ENCODE measurements around the gene ATP11A. TPM values are rescaled to one million over a fixed set of nuclear protein-coding genes. Genes with fewer than 3 reads are reported as not detected.
"Not testable (repeated sequence)": the region's sequence is repeated elsewhere in the genome, so short reads cannot be mapped to it uniquely, and the experiment has no call there.

ATP11A gene
- total RNA-seq, 2 donors from 2014 or later = 33.1 to 53.7 TPM

DNA sequence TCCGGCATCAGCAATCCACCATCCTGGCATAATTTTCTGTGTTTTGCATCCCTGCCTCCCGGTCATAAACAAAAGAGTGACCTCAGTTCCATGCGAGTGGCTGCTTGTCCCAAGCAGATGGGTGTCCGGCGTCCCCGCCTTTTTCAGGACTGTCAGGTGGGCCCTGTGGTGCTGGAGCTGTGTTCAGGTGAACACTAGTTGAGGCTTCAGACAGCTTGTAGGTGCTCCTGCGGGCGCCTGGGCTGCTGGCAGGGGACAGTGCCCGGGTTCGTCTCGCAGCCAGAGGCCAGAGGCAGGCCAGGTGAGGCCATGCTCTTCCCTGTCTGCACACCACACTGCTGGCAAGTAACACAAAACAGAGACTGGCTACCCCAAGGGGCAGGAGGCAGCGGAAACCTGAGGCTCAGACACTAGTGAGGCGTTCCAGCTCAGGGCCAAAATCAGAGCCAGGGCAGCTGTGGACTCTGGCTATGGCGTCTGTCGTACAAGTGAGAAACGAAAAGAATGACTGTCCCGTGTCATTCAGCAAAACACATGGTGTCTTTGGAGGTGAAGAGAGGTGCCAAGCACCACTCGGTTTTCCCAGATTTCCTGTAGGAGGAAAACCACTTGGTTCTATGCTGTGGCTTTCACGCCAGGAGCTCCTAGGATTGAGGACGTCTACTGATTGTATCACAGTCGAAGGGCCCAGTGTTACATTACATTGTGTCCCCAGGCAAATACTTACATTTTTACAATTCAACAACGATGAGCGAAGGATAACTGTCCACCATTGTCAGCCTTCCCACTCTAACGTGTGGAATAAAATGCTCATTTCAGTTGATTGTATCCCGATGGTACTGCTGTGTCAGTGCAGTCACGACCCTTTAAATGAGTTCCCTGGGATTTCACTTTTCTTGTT lies 104.0 kb downstream of the ATP11A start:
- Mint-ChIP-seq H3K36me3 (peaks cover 8 to 17% of the 10 kb centered on the region in 2 donors), H3K27ac (no peak overlapping the region), H3K9me3 (peaks cover 0 to 3% of the 10 kb centered on the region in 2 donors)
- ATAC-seq = no peak
- peak in 1 of 2 donors; percentile 34 for DNase-seq (ENCODE audit: low spot score in 2 of 2)

DNA sequence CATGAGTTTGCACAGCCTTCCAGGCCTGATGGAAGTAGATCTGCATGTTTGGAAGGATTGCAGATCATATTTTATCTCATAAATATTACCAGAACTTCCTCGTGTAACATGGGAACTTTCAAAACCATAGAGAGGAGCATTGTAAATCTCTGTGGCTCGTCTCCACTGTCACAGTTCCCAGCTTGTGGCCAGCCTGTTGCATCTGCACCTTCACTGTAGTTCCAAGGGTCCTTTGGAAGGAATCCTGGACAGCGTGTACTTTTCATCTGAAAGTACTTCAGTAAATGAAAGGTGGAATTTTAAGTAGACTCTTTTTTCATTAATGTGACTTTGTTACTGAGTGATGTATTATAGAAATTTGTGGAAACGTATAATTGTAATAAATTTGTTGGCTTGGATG lies 105.4 kb downstream of the ATP11A start:
- Mint-ChIP-seq H3K27ac (no peak overlapping the region), H3K36me3 (peaks cover 9 to 31% of the 10 kb centered on the region in 2 donors), H3K9me3 (peaks cover 0 to 9% of the 10 kb centered on the region in 2 donors)
- no peak for DNase-seq (ENCODE audit: low spot score in 2 of 2)
- no peak for ATAC-seq

DNA sequence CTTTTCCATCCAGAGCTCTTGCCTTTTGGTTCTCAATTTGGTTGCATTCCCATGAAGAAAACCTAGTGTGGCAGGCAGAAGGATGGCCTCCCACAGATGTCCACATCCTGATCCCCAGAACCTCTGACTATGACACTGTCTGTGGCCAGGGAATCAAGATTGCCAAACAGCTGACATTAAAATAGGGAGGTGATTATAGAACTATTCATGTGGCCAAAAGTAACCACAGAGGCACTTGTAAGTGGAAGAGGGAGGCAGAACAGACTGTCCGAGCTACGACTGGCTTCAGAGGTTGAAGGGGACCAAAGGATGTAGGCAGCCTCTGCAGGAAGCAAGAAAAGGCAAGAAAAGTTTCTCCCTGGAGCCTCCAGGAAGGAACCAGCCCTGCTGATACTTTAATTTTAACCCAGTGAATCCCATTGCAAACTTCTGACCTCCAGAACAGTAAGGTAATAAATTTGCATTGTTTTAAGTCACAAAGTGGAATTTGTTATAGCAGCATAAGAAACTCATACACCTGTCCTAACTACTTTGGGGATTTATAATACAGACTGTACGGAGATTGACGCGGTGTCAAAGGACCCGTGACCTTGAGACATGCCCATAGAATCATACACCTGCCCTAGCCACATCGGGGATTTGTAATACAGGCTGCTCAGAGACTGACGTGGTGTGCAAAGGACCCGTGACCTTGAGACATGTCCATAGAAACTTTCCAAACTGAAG lies 106.5 kb downstream of the ATP11A start:
- Mint-ChIP-seq H3K27ac (no peak overlapping the region), H3K9me3 (peaks cover 0 to 9% of the 10 kb centered on the region in 2 donors), H3K36me3 (peaks cover 9 to 31% of the 10 kb centered on the region in 2 donors)
- DNase-seq (ENCODE audit: low spot score in 2 of 2) (peak in 1 of 2 donors; percentile 9), ATAC-seq (no peak)

DNA sequence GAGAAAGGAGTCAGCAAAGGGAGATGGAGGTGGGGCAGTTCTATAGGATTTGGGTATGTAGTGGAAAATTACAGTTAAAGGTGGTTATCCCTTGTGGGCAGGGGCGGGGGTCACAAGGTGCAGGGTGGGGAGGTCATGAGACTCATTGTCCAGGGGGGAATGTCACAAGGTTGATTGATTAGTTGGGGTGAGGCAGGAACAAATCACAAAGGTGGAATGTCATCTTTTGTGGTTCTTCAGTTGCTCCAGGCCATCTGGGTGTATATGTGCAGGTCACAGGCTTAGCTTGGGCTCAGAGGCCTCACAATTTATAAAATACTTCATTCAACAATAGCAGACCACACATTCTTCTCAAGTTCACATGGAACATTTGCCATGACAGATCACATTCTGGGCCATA lies 109.6 kb downstream of the ATP11A start:
- ATAC-seq (no peak), DNase-seq (ENCODE audit: low spot score in 2 of 2) (no peak)
- Mint-ChIP-seq H3K9me3 (peaks cover 0 to 9% of the 10 kb centered on the region in 2 donors), H3K27ac (no peak overlapping the region), H3K36me3 (peaks cover 9 to 31% of the 10 kb centered on the region in 2 donors)

DNA sequence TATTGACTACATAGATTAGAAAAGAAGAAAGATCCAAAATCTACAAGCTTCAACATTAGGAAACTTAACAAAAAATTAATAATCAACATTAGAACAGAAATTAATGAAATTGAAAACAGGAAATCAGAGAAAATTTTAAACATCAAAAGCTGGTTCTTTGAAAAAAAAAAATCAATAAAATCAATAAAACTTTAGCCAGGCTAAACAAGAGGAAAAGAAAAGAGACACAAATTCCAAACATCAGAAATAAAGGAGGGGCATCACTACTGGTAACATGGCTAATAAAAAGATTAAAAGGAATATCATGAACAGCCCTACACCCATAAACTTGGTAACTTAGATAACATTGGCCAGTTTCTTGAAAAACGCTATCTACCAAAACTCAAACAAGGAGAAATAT lies 110.2 kb downstream of the ATP11A start:
- ATAC-seq (no peak), DNase-seq (ENCODE audit: low spot score in 2 of 2) (no peak)
- Mint-ChIP-seq H3K36me3 (peaks cover 9 to 31% of the 10 kb centered on the region in 2 donors), H3K9me3 (peaks cover 0 to 9% of the 10 kb centered on the region in 2 donors), H3K27ac (no peak overlapping the region)

DNA sequence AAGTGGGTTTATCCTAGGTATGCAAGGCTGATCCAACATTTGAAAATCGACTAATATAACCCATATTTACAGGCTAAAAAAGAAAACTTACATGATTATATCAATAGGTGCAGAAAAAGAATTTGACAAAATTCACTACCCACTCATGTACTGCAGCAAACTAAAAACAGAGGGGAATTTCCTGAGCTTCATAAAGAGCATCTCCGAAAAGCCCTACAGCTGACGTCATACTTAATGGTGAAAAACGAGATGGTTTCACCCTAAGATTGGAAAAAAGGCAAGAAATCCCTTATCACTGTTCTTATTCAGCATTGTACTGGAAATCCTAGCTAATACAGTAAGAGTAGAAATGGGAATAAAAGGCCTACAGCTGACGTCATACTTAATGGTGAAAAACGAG lies 111.0 kb downstream of the ATP11A start:
- not testable (repeated sequence) for ATAC-seq; H3K27ac Mint-ChIP-seq; DNase-seq (ENCODE audit: low spot score in 2 of 2); H3K9me3 Mint-ChIP-seq
- peaks cover 9 to 27% of the 10 kb centered on the region in 2 donors for H3K36me3 Mint-ChIP-seq

DNA sequence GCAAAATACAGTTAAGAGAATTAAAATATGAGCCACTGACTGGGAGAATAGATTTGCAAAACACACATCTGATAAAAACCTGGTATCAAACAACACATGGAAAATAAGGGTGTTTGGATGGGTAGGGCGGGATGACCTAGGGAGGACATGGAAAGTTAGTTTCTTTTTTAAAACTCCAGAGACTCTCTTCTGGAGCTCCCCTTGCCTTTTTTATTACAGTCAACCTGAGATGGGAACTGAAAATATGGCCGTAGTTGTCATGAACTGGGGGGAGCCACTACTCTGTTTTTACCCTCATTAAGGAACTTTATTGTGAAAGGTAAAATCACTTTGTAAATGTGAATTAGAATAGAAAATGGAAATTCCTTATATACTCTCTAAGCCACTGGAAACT lies 113.0 kb downstream of the ATP11A start:
- peaks cover 17 to 19% of the 10 kb centered on the region in 2 donors for H3K36me3 Mint-ChIP-seq
- H3K27ac Mint-ChIP-seq = peak overlapping the region in 1 of 2 donors; percentile 73
- no peak for DNase-seq (ENCODE audit: low spot score in 2 of 2)
- peaks cover 0 to 9% of the 10 kb centered on the region in 2 donors for H3K9me3 Mint-ChIP-seq
- no peak for ATAC-seq

DNA sequence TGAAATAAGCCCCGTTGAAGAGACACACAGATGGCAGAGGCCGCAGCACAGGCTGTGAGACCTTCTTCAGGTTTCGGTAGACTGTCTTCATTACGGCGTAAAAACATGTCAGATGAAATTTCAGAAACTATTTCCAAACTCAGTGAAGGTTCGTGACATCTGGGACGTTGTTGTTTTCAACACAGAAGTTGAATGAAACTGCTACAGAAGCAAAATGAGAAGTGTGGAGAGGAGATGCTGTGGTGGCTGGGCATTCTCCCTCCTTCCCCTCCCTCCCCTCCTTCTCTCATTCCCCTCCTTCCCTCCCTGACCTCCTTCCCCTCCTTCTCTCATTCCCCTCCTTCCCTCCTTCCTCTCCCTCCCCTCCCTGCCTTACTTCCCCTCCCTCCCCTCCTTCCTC lies 113.6 kb downstream of the ATP11A start:
- H3K9me3 Mint-ChIP-seq = peaks cover 0 to 9% of the 10 kb centered on the region in 2 donors
- DNase-seq (ENCODE audit: low spot score in 2 of 2) (no peak), ATAC-seq (no peak)
- H3K36me3 Mint-ChIP-seq = peaks cover 17 to 19% of the 10 kb centered on the region in 2 donors
- peak overlapping the region in 1 of 2 donors; percentile 60 for H3K27ac Mint-ChIP-seq

DNA sequence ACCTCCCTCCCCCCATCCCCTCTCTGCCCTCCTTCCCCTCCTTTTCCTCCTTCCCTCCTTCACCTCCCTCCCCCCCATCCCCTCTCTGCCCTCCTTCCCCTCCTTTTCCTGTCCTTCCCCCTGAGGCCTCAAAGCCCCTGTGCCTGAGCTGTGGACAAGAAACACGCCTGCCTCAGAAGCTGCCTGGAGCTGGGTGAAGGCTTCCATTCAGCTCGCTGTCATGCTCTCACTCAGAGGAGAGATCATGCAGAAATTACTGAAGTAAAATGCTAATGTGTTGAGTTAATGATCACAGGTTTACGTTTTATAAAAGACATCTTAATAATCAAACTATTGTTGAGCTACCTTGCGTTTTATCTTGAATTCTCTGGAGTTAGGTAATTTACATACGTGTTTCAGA lies 114.5 kb downstream of the ATP11A start:
- peaks cover 8 to 11% of the 10 kb centered on the region in 2 donors for H3K36me3 Mint-ChIP-seq
- no peaks in the 10 kb centered on the region for H3K9me3 Mint-ChIP-seq
- no peak for ATAC-seq
- no peak for DNase-seq (ENCODE audit: low spot score in 2 of 2)
- H3K27ac Mint-ChIP-seq = no peak overlapping the region

DNA sequence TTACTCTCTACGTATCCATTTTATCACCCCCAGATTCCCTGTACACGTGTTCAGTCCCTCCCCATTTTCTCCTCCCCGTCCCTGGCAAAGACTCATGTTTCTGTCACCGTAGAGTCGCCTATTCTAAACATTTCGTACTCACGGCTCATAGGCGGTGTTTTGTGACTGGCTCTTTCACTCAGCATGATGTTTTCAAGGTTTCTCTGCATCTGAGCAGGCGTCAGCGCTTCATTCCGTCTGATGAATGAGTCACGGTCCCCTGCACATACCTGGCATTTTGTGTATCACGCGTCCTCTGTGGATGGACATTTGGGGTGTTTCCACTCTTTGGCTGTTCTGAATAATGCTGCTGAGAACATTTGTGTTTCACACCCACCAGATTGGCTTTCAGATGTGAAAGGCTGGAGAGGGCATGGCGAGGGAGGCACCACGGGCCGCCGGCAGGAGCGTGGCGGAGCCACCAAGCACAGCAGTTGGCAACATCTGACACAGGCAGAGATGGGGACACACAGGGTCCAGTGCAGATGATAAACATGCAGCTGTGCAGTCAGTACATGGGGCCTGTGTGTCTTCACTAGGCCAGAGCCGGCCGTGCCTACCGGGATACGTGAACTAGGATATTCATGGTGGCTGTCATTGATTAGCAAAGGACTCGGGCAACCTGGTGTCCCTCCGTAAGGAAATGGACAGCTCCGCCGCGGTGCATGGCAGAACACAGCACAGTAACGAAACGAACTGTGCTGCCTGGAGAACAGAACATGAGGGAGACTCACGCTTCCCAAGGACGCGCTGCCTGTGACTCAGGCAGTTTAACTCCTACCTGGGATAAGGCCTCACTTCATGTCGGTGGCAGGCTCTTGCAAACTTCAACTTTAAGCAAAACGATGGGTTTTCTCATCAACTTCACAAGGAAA lies 117.2 kb downstream of the ATP11A start:
- DNase-seq (ENCODE audit: low spot score in 2 of 2) = no peak
- H3K36me3 Mint-ChIP-seq = peaks cover 0 to 11% of the 10 kb centered on the region in 2 donors
- H3K27ac Mint-ChIP-seq = peak overlapping the region in 1 of 2 donors; percentile 52
- no peak for ATAC-seq
- no peaks in the 10 kb centered on the region for H3K9me3 Mint-ChIP-seq

DNA sequence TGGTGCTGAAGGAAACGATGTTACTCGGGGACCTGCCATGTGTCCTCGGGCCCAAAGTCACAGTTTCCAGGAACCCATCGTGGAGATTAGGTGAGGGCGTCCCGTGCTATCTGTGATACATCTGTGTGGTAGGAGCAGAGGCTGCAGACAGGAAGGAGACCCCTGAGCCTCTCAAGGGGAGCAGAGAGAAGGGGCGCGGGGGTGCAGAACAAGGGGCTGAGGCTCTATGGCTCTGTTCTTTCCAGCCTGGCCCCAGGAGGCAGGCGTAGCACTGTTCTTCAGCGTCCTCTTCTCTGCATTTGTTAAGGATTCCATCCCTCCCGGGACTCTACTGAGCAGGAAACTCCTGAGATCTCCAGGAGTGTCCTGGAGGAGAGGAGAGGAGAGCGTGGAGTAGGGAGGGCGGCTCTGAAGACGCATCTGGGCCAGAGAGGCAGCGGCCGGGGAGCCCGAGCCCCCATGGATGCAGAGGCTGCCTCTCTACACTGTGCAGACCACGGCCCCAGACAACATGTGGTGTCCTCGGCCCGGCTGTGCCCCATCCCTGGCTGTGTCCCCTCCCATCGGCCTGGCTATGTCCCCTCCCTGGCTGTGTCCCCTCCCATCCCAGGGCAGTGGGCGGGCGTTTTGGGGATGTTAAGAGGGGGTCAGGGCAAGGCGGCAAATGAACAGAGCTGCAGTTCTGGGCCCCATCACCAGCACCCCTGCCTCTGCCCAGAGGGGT lies 118.0 kb downstream of the ATP11A start:
- no peak overlapping the region for H3K27ac Mint-ChIP-seq
- peaks cover 0 to 11% of the 10 kb centered on the region in 2 donors for H3K36me3 Mint-ChIP-seq
- no peak for ATAC-seq
- H3K9me3 Mint-ChIP-seq = no peaks in the 10 kb centered on the region
- no peak for DNase-seq (ENCODE audit: low spot score in 2 of 2)

DNA sequence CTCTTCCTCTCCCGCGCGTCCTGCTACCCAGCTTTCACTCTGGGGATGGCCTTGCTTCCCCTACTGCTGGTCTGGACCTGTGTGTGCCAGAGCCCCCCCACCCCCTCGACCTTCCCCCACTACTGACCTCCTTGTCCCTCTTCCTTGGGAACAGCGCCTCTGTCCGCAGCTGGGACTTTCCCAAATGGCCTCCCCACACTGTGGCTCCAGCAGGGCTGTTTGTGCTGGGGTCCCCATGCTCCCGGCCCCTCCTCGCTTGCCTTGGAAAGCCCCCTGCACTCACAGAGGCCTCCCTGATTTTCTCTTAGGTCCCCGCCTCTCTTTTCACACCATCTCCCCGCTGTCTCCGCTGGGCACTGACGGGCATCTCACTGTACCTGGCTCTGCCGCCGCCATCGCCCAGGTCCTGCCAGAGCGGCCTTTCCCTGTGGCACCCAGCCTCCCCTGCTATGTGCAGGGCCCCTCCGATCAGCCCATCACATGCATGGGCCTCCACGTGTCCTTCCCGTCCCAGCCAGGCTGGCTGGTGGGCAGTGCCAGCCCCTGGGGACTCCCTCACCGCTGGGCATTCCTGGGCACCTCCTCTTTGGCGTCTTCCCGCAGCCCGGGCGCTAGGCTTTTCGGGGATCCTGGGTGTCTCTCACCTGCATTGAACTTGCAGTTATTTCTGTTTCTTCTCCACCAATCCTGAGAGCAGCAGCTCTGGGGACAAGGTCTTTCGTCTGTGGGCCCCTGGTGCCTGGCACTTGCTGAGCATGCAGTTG lies 118.7 kb downstream of the ATP11A start:
- peaks cover 0 to 11% of the 10 kb centered on the region in 2 donors for H3K36me3 Mint-ChIP-seq
- H3K27ac Mint-ChIP-seq = peak overlapping the region in 1 of 2 donors; percentile 79
- H3K9me3 Mint-ChIP-seq = no peaks in the 10 kb centered on the region
- no peak for ATAC-seq
- DNase-seq (ENCODE audit: low spot score in 2 of 2) = no peak

DNA sequence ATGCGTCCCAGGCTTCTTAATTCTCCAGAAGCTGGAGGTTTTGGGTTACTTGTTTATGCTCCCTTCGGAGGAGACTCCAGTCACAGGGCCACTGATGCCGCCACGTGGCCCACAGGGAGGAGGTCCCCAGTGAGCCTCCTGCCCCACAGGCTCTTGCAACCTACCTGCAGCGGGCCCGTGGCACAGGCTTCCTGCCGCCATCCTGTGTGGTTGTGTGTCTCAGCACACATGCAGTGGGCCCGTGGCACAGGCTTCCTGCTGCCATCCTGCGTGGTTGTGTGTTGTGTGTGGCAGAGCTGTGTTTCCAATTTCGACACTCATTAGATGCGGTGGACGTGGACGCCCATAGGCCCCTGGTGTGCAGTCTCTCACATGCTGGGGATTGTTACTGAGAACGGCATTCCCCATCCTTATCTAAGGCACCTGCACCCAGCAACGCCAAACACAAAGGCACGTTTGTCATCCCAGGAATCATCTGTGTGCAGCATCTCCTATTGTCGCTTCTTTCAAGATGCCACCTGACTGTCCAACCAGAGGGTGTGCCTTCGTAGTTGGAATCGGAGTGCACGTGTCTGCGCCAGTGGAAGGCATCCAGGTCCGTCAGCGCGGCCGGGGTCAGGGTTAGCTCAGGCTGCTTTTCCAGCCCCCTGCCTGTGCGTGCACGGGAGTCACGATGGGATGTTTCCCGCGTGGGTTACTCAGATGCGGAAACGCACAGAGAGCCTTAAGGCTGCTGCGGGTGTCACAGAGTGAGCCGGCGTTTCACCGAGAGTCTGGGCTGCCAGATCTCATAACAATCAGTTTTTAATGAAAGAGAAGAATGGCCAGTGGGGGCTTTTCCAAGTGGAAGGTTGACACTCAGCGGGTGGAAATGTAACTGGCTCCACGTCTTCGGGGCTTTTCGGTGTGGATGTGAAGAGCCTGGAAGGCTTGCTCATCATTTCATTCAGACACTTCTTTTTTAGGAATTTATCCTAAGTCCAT lies 119.8 kb downstream of the ATP11A start:
- Mint-ChIP-seq H3K27ac (no peak overlapping the region), H3K9me3 (no peaks in the 10 kb centered on the region), H3K36me3 (peaks cover 0 to 11% of the 10 kb centered on the region in 2 donors)
- no peak for ATAC-seq
- DNase-seq (ENCODE audit: low spot score in 2 of 2) = no peak

DNA sequence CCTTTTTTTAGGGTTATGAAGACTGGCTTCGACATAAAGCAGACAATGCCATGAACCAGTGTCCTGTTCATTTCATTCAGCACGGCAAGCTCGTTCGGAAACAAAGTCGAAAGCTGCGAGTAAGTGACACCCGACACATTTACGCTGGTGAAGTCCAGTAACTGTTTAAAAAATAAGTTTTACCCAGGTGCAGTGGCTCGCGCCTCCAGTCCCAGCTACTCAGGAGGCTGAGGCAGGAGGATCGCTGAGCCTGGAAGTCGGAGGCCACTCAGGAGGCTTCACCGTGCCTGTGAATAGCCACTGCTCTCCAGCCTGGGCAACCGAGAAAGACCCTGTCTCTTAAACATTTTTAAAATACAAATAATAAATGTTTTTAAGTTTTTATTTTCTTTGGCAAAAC lies 120.8 kb downstream of the ATP11A start:
- ATAC-seq = no peak
- no peaks in the 10 kb centered on the region for H3K9me3 Mint-ChIP-seq
- no peak for DNase-seq (ENCODE audit: low spot score in 2 of 2)
- H3K36me3 Mint-ChIP-seq = peaks cover 0 to 15% of the 10 kb centered on the region in 2 donors
- H3K27ac Mint-ChIP-seq = peak overlapping the region in 1 of 2 donors; percentile 58

Data from activated naive CD4-positive, alpha-beta T cell treated with anti-CD3 and anti-CD28 coated beads, Interleukin-2, amount 50 U/mL, for 72 hours (primary cell).